Measurements from ENCODE around the gene CHST6. TPM values are rescaled to one million over a fixed set of nuclear protein-coding genes. Genes with fewer than 3 reads are reported as not detected.

Gene CHST6
- total and polyA plus RNA-seq, 2 donors (not counting 1 experiment from before 2014, with no cell fraction given): 0.17 TPM; not detected in 1

DNA sequence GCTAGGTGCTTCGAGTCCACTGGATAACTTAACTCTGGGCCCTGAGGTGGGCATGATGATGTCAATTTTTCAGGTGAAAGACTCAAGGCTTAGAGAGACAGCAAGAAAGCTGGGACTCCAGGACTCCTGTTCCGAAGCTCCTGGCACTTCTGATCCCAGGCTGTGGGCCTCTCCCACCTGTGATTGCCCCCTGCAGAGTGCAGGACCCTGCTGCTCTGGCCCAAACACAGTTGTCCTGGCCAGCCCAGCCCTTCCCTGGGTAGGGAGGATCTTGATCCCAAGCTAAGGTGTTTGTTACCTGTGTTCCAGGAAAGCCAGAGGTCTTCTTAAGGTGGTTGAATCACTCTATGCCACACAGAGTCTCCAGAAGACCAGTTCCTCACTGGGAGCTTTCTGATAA is 37.5 kb upstream of the CHST6 start:
- Histone ChIP-seq H3K79me2 (ENCODE audit: control insufficient read depth, insufficient read depth, low read length) (no peaks in the 10 kb centered on the region), H3K9me3 (ENCODE audit: control extremely low read depth in 1 of 3, control insufficient read depth in 2 of 3, insufficient read depth in 1 of 3, low read length in 2 of 3) (peaks cover 0 to 4% (median 0%) of the 10 kb centered on the region in 3 donors), H2AFZ (ENCODE audit: insufficient read depth, low read depth, low read length, poor library complexity, severe bottlenecking) (no peak overlapping the region), H3K36me3 (replicated peaks in 1 of 2; ENCODE audit: control extremely low read depth in 1 of 2, control insufficient read depth in 1 of 2, extremely low read depth in 1 of 2, insufficient read depth in 2 of 2, low read length in 1 of 2) (no peaks in the 10 kb centered on the region), H3K27me3 (replicated peaks in 1 of 4; ENCODE audit: control extremely low read depth in 1 of 4, control insufficient read depth in 3 of 4, insufficient read depth in 4 of 4, low read length in 3 of 4) (no peaks in the 10 kb centered on the region), H4K20me1 (ENCODE audit: control insufficient read depth, insufficient read depth, low read length, poor library complexity, severe bottlenecking) (no peaks in the 10 kb centered on the region), H3K9ac (ENCODE audit: low read length) (no peak overlapping the region), H3K27ac (ENCODE audit: low read length in 2 of 2) (no peak overlapping the region), H3K4me2 (replicated peaks; ENCODE audit: low read depth, low read length, poor library complexity, severe bottlenecking) (no peak overlapping the region), H3K4me3 (ENCODE audit: control extremely low read depth in 1 of 5, extremely low read depth in 1 of 5, insufficient read depth in 1 of 5, low read depth in 2 of 5, low read length in 4 of 5) (no peak overlapping the region), H3K4me1 (ENCODE audit: control insufficient read depth in 2 of 2, insufficient read depth in 2 of 2, low read length in 2 of 2) (peaks cover 0 to 3% of the 10 kb centered on the region in 2 donors)
- Mint-ChIP-seq H3K4me3 (no peak overlapping the region), H3K27ac (no peak overlapping the region), H3K27me3 (peaks cover 6% of the 10 kb centered on the region), H3K4me1 (peaks cover 2% of the 10 kb centered on the region), H3K9me3 (ENCODE audit: insufficient read depth) (no peaks in the 10 kb centered on the region)
- ATAC-seq (ENCODE audit: low read depth) (no peak), DNase-seq (no peak)
- CTCF ChIA-PET: no interaction called here
- POLR2A ChIA-PET: interaction anchor here (0.6 kb wide), 1 partner anchor 15 kb away, joined by 4 read pairs; no protein-coding TSS in a partner anchor
- no peak for TF ChIP-seq EZH2 (IDR thresholded peaks at IDR 0.05; ENCODE audit: borderline replicate concordance, insufficient read depth, low read depth, low read length, poor library complexity, severe bottlenecking)
- TF ChIP-seq, protein P1, sequence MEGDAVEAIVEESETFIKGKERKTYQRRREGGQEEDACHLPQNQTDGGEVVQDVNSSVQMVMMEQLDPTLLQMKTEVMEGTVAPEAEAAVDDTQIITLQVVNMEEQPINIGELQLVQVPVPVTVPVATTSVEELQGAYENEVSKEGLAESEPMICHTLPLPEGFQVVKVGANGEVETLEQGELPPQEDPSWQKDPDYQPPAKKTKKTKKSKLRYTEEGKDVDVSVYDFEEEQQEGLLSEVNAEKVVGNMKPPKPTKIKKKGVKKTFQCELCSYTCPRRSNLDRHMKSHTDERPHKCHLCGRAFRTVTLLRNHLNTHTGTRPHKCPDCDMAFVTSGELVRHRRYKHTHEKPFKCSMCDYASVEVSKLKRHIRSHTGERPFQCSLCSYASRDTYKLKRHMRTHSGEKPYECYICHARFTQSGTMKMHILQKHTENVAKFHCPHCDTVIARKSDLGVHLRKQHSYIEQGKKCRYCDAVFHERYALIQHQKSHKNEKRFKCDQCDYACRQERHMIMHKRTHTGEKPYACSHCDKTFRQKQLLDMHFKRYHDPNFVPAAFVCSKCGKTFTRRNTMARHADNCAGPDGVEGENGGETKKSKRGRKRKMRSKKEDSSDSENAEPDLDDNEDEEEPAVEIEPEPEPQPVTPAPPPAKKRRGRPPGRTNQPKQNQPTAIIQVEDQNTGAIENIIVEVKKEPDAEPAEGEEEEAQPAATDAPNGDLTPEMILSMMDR (IDR thresholded peaks at IDR 0.05): no peak
- 90% methylated on average over 2 of the region's 2 CpGs for WGBS (ENCODE audit: insufficient coverage)
- intact Hi-C loops (cut with micrococcal nuclease): no loop called here

DNA sequence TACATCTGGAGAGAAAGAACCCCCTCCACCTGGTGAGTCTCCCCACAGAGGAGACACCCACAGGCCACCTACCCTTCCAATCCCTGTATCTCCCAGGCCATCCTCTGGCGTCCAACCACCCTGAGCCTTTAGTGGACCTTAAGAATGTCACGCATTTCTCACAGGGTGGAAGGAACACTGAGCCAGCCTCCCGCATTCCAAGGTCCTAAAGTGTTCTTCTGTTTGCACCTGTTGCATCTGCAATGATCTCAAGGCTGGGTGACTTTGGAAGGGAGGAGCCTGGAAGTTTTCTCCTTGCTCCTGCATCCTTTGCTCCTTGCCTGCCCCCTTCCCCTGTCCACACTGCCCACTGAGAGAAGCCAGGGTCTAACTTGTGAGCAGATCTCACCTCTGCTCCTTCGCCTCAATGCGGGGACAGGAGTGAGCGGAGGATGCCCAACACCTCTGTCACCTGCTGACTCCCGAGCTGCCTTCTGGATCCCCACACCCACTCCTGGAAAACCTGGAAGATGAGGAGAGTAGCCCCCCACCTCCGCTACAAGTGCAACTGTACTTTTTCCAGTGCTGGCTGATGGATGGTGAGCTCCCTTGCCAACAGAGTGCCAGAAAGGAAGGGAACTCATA is 37.0 kb upstream of the CHST6 start:
- DNase-seq: no peak
- ChIA-PET CTCF (no interaction called here), POLR2A (no interaction called here)
- no peak overlapping the region for H3K9ac ChIP-seq (ENCODE audit: low read length)
- Mint-ChIP-seq H3K4me1 (peaks cover 3% of the 10 kb centered on the region), H3K9me3 (ENCODE audit: insufficient read depth) (no peaks in the 10 kb centered on the region), H3K27ac (no peak overlapping the region), H3K27me3 (peaks cover 6% of the 10 kb centered on the region), H3K4me3 (no peak overlapping the region)
- no peak for TF ChIP-seq EZH2 (IDR thresholded peaks at IDR 0.05; ENCODE audit: borderline replicate concordance, insufficient read depth, low read depth, low read length, poor library complexity, severe bottlenecking)
- TF ChIP-seq, protein P1 (IDR thresholded peaks at IDR 0.05): no peak
- H3K79me2 ChIP-seq (ENCODE audit: control insufficient read depth, insufficient read depth, low read length): no peaks in the 10 kb centered on the region
- ATAC-seq (ENCODE audit: low read depth): no peak
- no peaks in the 10 kb centered on the region for H3K36me3 ChIP-seq (replicated peaks in 1 of 2; ENCODE audit: control extremely low read depth in 1 of 2, control insufficient read depth in 1 of 2, extremely low read depth in 1 of 2, insufficient read depth in 2 of 2, low read length in 1 of 2)
- H3K4me1 ChIP-seq (ENCODE audit: control insufficient read depth in 2 of 2, insufficient read depth in 2 of 2, low read length in 2 of 2): peaks cover 0 to 3% of the 10 kb centered on the region in 2 donors
- no peaks in the 10 kb centered on the region for H4K20me1 ChIP-seq (ENCODE audit: control insufficient read depth, insufficient read depth, low read length, poor library complexity, severe bottlenecking)
- WGBS (ENCODE audit: insufficient coverage): 96% methylated on average over 5 of the region's 8 CpGs
- peaks cover 0 to 4% (median 0%) of the 10 kb centered on the region in 3 donors for H3K9me3 ChIP-seq (ENCODE audit: control extremely low read depth in 1 of 3, control insufficient read depth in 2 of 3, insufficient read depth in 1 of 3, low read length in 2 of 3)
- no peak overlapping the region for H3K4me2 ChIP-seq (replicated peaks; ENCODE audit: low read depth, low read length, poor library complexity, severe bottlenecking)
- intact Hi-C loops (cut with micrococcal nuclease): no loop called here
- no peaks in the 10 kb centered on the region for H3K27me3 ChIP-seq (replicated peaks in 1 of 4; ENCODE audit: control extremely low read depth in 1 of 4, control insufficient read depth in 3 of 4, insufficient read depth in 4 of 4, low read length in 3 of 4)
- no peak overlapping the region for H3K27ac ChIP-seq (ENCODE audit: low read length in 2 of 2)
- H2AFZ ChIP-seq (ENCODE audit: insufficient read depth, low read depth, low read length, poor library complexity, severe bottlenecking): no peak overlapping the region
- H3K4me3 ChIP-seq (ENCODE audit: control extremely low read depth in 1 of 5, extremely low read depth in 1 of 5, insufficient read depth in 1 of 5, low read depth in 2 of 5, low read length in 4 of 5): no peak overlapping the region

All from B cell (primary cell).